ENCODE measurements around the gene RHOA.

RHOA gene

DNA sequence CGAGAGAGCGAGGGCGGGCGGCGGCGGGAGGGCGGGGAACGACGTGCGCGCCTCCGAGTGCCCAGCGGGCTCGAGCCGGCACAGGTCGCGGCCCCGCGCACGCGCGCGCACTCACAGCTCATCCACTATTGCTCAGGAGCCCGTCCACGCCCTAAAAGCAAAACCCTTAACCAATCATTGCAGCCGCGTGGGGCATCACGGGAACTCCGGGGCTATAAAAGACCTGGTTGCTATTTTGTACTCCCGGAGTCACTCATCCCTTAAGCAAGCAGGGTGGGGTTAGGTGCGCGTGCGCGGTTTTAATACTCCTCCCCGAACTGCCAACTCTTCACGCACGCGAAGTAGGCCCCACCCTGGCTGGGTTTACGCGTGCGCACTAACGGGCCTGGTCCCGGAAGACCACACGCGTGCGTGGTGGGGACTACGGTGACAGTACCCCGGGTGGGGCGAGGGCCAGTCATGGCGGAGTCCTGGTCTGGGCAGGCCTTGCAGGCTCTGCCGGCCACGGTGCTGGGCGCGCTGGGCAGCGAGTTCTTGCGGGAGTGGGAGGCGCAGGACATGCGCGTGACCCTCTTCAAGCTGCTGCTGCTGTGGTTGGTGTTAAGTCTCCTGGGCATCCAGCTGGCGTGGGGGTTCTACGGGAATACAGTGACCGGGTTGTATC, at the start of gene RHOA, which contains the start of gene TCTA:
TSS of gene RHOA (minus strand) at position 9 of the 664 bp plus-strand sequence. CDS start 36,387 bp downstream, outside the sequence.
TSS of gene TCTA (plus strand) at position 456 of the 664 bp plus-strand sequence. CDS start at position 460, 4 bp downstream.
- peak; percentile 93 to 97 (median 97) for DNase-seq (ENCODE audit: low read depth in 2 of 3, low spot score in 2 of 3)

GRCh38 chr3:49460956-49461355, 49.2 kb upstream of the RHOA start:
- no peak for DNase-seq (ENCODE audit: low read depth in 2 of 3, low spot score in 2 of 3)

GRCh38 chr3:49460188-49460890, 48.6 kb upstream of the RHOA start:
- DNase-seq (ENCODE audit: low read depth in 2 of 3, low spot score in 2 of 3): no peak

DNA sequence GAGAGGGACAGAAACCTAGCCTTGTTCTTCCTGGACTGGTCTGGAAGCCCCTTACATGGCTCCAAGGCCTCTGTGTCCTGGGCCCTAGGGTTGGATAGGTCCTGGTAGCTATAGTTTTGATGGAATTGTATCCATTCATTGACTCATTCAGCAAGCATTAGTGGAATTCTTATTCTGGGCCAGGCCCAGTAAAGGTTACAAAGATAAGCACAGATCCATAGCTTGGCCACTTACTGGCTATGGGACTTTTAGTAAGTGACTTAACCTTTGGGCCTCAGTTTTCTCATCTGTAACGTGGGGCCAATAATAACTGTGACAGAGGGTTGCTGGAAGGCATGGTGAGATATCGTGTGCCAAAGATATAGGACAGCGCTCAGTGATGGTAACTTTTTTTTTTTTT, 44.7 kb upstream of the RHOA start:
- DNase-seq (ENCODE audit: low read depth in 2 of 3, low spot score in 2 of 3): no peak

DNA sequence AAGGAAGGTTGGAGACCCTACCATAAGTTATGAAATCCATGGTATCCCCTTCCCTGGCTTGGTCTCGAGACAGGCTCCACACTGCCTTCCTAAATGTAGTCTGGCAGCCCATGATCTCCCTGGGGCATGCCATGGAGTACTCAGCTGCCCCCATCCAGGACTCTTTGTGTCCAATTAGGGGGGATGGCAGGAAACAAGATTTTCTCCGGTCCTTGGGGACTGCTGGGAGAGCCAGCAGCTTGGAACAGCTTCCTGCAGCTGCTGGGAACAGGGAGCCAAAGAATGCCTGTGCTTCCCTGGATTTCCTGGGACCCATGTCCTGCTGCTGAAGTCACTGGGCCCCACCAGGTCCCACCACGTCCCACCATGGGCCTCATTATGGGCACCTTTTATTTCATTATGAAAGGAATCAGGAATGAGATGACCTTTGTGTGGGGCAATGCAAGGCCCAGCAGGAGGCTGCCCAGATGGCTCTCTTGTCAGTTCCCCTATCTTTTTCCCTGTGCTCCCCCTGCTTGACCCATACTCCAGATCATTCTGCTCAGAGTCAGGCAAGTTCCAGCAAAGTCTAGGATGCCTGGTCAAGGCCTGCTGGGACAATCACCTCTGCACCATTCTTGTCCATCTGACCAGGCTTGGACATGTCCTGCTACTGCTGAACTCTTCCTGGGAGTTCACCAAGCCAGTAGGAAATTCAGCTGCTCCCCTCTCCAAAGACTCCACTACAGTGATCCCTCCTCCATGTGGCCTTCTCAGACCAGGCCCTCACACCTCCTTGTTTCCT, 43.3 kb upstream of the RHOA start:
- no peak for DNase-seq (ENCODE audit: low read depth in 2 of 3, low spot score in 2 of 3)

GRCh38 chr3:49454458-49454857, 42.7 kb upstream of the RHOA start:
- no peak for DNase-seq (ENCODE audit: low read depth in 2 of 3, low spot score in 2 of 3)

- DNase-seq (ENCODE audit: low read depth in 2 of 3, low spot score in 2 of 3): no peak
Measured at GRCh38 chr3:49453621-49454020, 41.8 kb upstream of the RHOA start.

- no peak for DNase-seq (ENCODE audit: low read depth in 2 of 3, low spot score in 2 of 3)
Measured at GRCh38 chr3:49445391-49445790, 33.6 kb upstream of the RHOA start.

DNA sequence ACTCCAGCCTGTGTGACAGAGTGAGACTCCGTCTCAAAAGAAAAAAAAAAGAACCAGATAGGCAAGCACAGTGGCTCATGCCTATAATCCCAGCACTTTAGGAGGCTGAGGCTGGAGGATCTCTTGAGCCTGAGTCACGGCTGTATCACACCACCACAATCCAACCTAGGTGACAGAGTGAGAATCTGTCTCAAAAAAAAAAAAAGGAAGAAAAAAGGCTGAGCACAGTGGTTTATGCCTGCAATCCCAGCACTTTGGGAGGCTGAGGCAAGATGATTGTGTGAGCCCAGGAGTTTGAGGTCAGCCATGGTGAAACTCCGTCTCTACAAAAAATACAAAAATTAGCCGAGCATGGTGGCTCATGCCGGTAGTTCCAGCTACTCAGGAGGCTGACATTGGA, 23.0 kb upstream of the RHOA start:
- no peak for DNase-seq (ENCODE audit: low read depth in 2 of 3, low spot score in 2 of 3)

- no peak for DNase-seq (ENCODE audit: low read depth in 2 of 3, low spot score in 2 of 3)
Measured at GRCh38 chr3:49428752-49429080, 16.9 kb upstream of the RHOA start.

GRCh38 chr3:49427586-49427985, 15.8 kb upstream of the RHOA start:
- no peak for DNase-seq (ENCODE audit: low read depth in 2 of 3, low spot score in 2 of 3)

DNA sequence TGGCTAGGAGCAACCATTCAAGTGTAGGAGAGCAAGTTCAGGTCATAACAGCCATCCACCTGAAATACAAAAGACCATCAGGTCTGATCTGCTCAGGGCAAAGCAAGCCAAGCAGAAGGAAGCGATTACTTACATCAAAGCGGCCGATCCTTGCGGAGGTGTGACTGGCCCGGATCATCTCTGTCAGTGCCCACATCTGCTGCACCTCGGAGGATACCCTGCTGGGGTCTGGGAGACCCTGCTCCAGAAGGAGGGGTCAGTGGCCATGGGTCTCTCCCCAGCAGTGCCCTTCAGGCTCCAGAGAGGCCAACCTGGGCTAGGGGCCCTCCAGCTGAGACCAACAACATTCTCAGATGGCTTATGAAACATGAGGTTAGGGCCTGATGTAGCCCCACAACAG, 13.0 kb upstream of the RHOA start:
- no peak for DNase-seq (ENCODE audit: low read depth in 2 of 3, low spot score in 2 of 3)

- DNase-seq (ENCODE audit: low read depth in 2 of 3, low spot score in 2 of 3): no peak
Measured at GRCh38 chr3:49422379-49423248, 10.8 kb upstream of the RHOA start, which contains the start of gene AMT. Gene AMT, minus strand, starts transcription at chr3:49422473. Its CDS starts 23 bp downstream, at chr3:49422450.

- no peak for DNase-seq (ENCODE audit: low read depth in 2 of 3, low spot score in 2 of 3)
Measured at GRCh38 chr3:49421890-49422378, 10.2 kb upstream of the RHOA start.

DNA sequence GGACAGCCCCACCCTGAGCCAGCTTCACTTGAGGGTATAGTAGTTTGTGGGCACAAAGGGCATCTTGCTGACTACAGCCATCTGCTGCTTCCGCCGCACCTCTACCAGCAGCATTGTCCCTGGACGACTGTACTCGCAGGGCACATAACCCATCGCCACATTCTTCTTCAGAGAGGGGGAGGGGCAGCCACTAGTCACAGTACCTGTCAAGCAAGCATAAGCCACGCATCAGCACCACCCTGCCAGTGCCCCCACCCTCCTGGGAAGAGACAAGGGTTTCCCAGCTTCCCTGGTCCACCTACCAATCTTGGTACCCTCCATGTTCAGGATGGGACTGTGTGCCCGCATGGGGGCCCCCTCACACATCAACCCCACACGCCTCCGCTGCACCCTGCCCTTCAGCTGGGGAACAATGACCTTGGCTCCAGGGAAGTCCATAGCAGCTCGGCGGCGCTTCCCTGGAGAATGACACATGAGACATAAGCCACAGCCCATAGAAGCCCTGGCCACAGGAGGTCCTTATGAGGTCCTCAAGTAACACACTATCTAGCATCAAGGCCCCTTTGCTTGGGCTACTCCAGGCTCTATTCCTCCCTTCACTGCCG, 5.8 kb upstream of the RHOA start:
- no peak for DNase-seq (ENCODE audit: low read depth in 2 of 3, low spot score in 2 of 3)

DNA sequence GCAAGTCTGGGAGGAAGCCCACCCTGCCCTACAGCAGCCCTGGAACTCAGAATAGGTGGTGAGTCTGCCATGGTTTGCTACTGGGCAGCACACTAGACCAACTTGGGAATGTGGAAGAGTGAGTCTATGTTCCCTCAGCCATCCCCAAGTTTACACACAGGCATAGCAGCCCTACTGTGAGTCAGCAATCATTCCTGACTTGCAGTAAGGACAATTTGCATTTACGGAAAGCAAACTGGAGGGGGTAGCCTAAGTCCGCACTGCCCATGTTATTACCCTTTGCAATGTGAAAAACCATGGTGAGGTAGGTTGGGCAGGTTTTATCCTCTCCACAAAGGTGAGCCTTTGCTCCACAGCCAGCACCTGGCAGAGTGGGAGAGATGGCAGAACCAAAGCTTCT, 5.1 kb upstream of the RHOA start:
- no peak for DNase-seq (ENCODE audit: low read depth in 2 of 3, low spot score in 2 of 3)

DNA sequence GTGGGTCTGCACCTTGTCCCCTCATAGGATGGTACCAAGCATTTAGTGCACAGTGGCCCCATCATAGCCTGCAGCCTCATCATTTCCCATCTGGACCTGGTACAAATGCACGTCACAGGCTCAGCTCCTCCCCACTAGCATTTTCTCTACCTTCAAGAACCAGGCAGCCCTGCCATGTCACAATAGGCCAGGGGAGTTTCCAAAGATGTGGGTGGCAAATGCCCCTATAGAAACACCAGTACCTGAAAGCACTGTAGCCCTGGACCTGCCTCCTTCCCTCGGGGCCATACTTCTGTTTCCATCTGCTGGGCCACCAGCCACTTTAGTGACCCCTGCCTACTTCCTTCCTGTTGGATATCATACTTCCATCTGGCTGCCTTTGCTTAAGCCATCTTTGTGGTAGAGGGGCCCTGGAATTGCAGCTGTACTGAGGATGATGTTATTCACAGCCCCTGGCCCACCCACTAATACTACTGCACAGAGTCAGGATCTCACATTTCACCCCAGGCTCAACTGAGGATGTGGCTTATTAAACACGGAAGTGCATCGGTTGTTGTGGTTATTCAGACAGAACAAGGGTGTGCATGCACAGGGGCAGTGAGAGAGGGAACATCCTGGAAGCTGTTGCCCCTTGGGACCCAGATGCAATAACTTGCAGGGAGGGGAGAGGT, 4.3 kb upstream of the RHOA start:
- peak in 2 of 3 experiments; percentile 29 to 41 for DNase-seq (ENCODE audit: low read depth in 2 of 3, low spot score in 2 of 3)

DNA sequence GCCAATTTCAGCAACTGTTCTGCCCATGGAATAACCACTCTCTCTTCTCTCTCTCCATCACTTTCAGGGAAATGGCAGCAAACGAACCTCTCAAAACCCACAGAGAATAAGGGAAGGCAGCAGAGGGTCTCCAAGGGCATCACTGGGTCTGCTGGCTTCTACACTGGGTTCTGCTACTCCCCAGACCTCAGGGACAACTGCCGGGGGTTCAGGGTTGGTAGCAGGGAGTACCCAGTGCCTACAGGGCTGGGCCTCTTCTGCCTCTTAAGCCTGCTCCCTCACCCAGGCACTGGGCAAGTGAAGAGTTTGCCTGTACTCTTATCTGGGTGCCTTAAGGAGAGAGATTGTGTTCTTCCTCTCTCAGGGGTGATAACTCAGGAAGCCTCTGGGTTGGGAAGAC, 3.0 kb upstream of the RHOA start:
- DNase-seq (ENCODE audit: low read depth in 2 of 3, low spot score in 2 of 3): no peak

DNA sequence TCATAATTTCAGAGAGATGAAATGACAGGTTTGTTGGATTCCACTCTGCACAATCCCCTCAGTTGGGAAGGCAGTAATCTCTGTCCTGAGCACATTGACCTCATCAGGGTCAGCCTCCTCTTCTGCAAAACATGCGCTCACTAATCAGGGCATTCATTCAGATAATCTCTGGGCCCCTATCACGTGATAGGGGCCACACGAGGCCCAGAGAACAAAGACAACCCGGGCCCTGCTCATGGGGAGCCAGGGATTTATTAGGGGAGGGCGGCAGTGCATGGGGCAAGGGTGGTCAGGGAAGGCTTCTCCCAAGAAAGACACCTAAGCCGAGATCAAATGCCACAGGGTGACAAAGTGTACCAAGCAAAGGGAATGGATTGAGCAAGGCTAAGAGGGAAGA, 1.6 kb upstream of the RHOA start:
- DNase-seq (ENCODE audit: low read depth in 2 of 3, low spot score in 2 of 3): no peak
